PFSK-1 (cell line): ENCODE data around the gene VIT.

Source experiments
- FOXP2 ChIP-seq: optimal IDR thresholded peaks from 2 replicates; pipeline ENCODE3; 2011; ENCODE audit warnings: borderline replicate concordance, control low read depth, inconsistent platforms; ENCODE audit not compliant: insufficient read depth; ENCODE audit errors: extremely low read length, extremely low read depth
- POLR2AphosphoS5 ChIP-seq: IDR thresholded peaks from 2 replicates; pipeline ENCODE4 v1.6.1; 2012; ENCODE audit warnings: low read depth, mild to moderate bottlenecking, control low read depth, low read length, moderate library complexity
- SIN3A ChIP-seq: IDR thresholded peaks from 2 replicates; pipeline ENCODE4 v1.6.1; 2012; ENCODE audit warnings: mild to moderate bottlenecking, low read length, moderate library complexity, borderline replicate concordance; ENCODE audit not compliant: insufficient read depth
- TAF1 ChIP-seq: IDR thresholded peaks from 2 replicates; pipeline ENCODE4 v1.6.1; 2012; ENCODE audit warnings: low read length, control low read depth, borderline replicate concordance; ENCODE audit not compliant: insufficient read depth
- TF ChIP-seq, protein P1 (sequence below), 2 experiments: IDR thresholded peaks; 2 replicates each; pipeline versions ENCODE4 v1.6.1 to v1.8.0; 2011 to 2012; ENCODE audit warnings: low read depth in 2 of 2, low read length in 2 of 2, control low read depth in 1 of 2, inconsistent platforms in 1 of 2, mild to moderate bottlenecking in 1 of 2, moderate library complexity in 1 of 2; ENCODE audit not compliant: insufficient read depth in 1 of 2

Gene VIT

DNA sequence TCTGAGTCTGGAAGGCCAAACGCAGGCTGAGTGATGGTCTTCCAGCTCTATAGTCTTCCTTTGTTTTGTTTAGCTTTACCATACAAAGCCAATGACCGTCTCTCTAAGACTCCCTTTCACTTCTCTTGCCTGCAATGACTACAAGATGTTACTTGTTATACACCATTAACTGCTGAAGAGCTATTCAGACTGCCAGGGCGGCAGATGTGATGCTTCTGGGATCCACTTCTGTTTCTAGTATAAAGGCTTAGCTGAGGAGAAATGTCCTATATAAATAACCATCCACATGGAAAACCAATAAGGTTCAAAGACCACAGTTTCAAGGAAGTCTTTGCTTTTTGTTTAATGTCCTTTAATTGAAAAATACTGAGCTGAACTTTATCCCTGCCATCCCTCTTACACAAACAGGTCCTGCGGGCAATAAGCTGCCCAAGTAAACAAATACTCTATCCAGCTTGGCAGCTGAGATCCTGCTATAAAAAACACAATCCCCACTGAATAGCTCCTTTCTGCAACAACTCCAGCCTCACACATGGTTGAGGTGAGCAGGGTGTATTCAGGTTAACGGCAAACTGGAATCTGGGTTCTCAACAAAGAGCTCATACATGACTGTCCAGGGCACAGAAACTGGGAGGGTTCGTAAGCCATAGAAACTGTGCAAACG lies 124.6 kb downstream of the VIT start:
- no peak for TF ChIP-seq TAF1
- TF ChIP-seq, protein P1, sequence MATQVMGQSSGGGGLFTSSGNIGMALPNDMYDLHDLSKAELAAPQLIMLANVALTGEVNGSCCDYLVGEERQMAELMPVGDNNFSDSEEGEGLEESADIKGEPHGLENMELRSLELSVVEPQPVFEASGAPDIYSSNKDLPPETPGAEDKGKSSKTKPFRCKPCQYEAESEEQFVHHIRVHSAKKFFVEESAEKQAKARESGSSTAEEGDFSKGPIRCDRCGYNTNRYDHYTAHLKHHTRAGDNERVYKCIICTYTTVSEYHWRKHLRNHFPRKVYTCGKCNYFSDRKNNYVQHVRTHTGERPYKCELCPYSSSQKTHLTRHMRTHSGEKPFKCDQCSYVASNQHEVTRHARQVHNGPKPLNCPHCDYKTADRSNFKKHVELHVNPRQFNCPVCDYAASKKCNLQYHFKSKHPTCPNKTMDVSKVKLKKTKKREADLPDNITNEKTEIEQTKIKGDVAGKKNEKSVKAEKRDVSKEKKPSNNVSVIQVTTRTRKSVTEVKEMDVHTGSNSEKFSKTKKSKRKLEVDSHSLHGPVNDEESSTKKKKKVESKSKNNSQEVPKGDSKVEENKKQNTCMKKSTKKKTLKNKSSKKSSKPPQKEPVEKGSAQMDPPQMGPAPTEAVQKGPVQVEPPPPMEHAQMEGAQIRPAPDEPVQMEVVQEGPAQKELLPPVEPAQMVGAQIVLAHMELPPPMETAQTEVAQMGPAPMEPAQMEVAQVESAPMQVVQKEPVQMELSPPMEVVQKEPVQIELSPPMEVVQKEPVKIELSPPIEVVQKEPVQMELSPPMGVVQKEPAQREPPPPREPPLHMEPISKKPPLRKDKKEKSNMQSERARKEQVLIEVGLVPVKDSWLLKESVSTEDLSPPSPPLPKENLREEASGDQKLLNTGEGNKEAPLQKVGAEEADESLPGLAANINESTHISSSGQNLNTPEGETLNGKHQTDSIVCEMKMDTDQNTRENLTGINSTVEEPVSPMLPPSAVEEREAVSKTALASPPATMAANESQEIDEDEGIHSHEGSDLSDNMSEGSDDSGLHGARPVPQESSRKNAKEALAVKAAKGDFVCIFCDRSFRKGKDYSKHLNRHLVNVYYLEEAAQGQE (IDR thresholded peaks at IDR 0.05; ENCODE audit: insufficient read depth in 1 of 2, low read depth in 2 of 2, low read length in 2 of 2), result no peak
- no peak for TF ChIP-seq FOXP2
- no peak for TF ChIP-seq SIN3A
- no peak for TF ChIP-seq POLR2AphosphoS5

DNA sequence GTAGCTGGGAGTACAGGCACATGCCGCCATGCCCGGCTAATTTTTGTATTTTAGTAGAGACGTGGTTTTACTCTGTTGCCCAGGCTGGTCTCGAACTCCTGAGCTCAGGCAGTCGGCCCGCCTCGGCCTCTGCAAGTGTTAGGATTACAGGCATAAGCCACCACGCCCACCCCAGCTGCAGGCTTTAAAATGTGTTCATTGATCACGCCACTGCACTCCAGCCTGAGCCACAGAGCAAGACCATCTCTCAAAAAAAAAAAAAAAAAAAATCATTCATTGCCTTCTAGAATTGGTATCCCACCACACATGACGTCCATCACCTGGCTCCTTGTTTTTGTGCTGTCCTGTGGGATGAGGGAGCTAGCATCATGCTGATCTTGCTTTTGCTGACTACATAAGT lies 127.4 kb downstream of the VIT start:
- TF ChIP-seq TAF1, result no peak

DNA sequence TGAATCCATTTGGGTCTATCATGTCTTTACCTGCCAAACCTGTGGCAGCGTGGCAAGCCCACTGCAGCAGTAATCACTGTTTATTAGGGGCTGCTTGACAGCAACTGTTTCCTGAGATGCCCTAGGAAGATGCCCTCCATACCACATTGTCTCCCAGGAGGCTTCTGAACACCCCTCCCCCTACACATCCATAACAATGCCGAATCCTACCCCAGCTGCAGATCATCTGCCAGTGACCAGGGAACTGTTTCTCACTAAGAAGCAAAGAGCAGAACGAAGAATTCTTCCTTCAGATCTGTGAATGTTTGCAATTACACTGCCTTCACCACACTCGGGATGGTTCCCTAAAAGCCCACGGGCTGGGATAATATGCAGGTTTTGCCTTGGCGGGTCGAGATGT lies 127.8 kb downstream of the VIT start:
- TF ChIP-seq, protein P1 (IDR thresholded peaks at IDR 0.05; ENCODE audit: insufficient read depth in 1 of 2, low read depth in 2 of 2, low read length in 2 of 2), result no peak
- TF ChIP-seq POLR2AphosphoS5, result no peak
- no peak for TF ChIP-seq SIN3A
- no peak for TF ChIP-seq TAF1

DNA sequence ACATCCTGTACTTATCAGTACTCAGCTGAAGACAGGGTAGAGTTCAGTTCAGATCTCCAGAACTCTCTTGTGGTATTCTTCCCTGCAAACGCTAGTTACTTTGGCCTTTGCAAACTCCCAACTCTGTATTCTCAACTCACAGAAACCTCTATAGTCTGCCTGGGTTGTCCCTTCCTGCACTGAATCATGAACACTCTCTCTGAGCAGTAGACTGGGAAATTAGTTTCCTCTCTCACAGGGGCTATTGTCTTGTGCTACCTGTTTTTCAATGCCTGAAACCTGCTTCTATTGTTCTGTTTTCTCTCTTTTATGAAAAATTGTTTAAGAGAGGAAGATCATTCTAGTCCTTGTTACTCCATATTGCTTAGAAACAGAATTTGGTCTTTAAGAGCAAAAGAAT lies 134.7 kb downstream of the VIT start:
- TF ChIP-seq POLR2AphosphoS5 (no peak), SIN3A (no peak), FOXP2 (no peak), TAF1 (no peak)
- TF ChIP-seq, protein P1 (IDR thresholded peaks at IDR 0.05; ENCODE audit: insufficient read depth in 1 of 2, low read depth in 2 of 2, low read length in 2 of 2), result no peak

DNA sequence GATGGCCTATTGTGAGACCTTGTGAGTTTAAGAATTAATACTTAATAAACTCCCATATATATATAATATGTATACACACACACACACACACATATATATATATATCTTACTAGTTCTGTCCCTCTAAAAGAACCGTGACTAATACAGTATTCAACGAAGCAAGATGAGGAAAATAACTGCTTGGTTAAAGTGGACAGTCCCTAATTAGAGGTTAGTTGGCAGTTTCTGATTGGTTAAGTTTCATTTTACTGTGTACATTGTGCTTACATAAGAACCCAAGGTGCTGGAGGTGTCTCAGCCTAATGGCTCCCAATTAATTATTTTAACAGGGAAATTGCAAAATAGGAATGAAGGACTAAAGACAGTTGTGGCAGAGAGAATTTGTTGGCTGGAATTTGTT lies 137.7 kb downstream of the VIT start:
- TF ChIP-seq, protein P1 (IDR thresholded peaks at IDR 0.05; ENCODE audit: insufficient read depth in 1 of 2, low read depth in 2 of 2, low read length in 2 of 2), result no peak
- TF ChIP-seq POLR2AphosphoS5 (no peak), SIN3A (no peak), FOXP2 (no peak), TAF1 (no peak)
